PC-3 (cell line): Measurements from ENCODE around the gene DUSP19.

Experiments
- EZH2phosphoT487 ChIP-seq: fragments of 300-600 bp; sonication (generic); IDR thresholded peaks from 2 replicates; pipeline ENCODE4 v1.6.1; 2018; ENCODE audit warnings: mild to moderate bottlenecking, antibody characterized with exemption, low read length, borderline replicate concordance
- TF ChIP-seq, protein P1 (sequence below): fragments of 300-600 bp; sonication (generic); conservative IDR thresholded peaks from 2 replicates; pipeline ENCODE4 v1.5.1; 2017; ENCODE audit warnings: antibody characterized with exemption, low read depth, mild to moderate bottlenecking, low read length

DNA sequence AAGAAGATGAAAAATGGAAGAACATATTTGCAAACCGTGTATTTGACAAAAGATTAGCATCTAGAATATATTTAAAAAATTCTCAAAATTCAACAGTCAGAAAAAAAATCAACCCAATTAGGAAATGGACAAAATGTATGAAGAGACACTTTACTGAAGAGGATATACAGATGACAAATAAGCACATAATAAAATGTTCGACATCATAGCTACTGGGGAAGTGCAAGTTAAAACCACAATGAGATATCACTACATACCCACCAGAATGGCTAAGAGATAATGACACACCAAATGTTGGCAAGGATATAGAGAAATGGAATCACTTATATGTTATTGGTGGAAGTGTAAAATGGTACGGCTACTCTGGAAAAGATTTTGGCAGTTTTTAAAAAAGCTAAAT, 34.0 kb downstream of the DUSP19 start:
- TF ChIP-seq, protein P1, sequence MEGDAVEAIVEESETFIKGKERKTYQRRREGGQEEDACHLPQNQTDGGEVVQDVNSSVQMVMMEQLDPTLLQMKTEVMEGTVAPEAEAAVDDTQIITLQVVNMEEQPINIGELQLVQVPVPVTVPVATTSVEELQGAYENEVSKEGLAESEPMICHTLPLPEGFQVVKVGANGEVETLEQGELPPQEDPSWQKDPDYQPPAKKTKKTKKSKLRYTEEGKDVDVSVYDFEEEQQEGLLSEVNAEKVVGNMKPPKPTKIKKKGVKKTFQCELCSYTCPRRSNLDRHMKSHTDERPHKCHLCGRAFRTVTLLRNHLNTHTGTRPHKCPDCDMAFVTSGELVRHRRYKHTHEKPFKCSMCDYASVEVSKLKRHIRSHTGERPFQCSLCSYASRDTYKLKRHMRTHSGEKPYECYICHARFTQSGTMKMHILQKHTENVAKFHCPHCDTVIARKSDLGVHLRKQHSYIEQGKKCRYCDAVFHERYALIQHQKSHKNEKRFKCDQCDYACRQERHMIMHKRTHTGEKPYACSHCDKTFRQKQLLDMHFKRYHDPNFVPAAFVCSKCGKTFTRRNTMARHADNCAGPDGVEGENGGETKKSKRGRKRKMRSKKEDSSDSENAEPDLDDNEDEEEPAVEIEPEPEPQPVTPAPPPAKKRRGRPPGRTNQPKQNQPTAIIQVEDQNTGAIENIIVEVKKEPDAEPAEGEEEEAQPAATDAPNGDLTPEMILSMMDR, result no peak
- TF ChIP-seq EZH2phosphoT487, result no peak
